ENCODE results near the gene TXK.

DNA sequence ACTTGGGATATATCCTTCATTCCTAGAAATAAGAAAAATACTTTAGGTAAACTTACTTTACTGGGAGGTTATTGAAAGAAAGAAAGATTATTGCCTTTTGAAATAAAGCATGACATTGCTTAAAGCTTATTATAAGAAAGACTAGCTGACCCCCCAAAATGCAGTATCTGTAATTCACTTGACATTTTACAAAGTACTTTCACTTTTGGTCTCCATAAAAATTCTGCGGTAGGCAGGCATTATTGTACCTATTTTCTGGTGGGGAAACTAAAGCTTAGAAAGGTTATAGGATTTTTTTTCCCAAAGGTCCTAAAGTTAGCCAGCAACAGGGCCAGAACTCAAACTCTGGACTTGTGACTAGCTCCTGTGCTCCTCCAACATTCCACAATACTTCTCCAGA, 29.7 kb upstream of the TXK start:
- no peak for TF ChIP-seq EZH2phosphoT487 (IDR thresholded peaks at IDR 0.05; ENCODE audit: insufficient read depth, low read depth)
- TF ChIP-seq EZH2 (IDR thresholded peaks at IDR 0.05; ENCODE audit: insufficient read depth, poor library complexity, severe bottlenecking): no peak

Measured in GM23248 (cell line).